ENCODE results near the gene XIRP1.

Gene XIRP1

DNA sequence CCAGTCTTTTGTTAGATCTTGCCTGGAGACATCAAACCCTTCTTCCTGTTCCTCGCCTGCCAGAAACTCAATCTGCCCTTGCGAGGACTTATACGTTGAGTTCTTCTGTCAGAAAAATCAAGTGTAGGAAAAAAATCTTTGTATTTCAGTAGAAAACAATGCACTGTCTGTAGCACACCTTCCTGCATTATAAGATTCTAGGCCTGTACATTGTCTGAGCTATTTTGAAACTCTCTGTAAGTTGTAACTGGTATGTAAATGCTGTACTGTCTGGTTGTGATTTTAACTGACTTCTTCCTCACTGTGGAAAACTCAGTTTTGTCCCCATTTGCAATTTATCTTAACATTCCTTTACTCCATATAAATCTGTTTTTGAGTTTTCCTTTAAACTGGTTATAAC, 17.7 kb upstream of the XIRP1 start:
- DNase-seq (ENCODE audit: low read depth, low spot score): no peak

DNA sequence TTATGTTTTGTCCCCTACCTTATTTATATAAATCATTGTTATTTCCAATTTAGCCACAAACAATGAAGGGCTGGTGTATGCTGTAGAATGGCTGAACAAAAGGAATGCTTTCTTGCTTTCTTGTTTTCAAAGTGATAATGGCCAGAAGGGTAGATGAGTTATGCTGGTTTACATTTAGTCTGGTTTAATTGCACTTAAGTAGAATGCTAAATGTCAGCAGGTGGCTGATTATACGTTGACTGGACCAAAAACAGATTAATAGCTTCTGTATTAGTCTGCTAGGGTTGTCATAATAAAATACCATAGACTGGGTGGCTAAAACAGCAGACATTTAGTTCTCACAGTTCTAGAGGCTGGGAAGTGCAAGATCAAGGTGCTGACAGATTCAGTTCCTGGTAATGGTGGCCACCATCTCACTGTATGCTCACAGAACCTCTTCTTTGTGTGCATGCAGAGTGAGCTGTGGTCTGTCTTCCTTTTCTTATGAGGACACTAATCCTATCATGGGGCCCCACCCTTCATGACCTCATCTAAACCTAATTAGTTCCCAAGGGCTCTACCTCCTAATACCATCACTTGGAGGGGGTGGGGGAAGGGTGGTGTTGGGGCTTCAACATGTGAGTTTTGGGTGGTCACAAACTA, 17.1 kb upstream of the XIRP1 start:
- DNase-seq (ENCODE audit: low read depth, low spot score): no peak

DNA sequence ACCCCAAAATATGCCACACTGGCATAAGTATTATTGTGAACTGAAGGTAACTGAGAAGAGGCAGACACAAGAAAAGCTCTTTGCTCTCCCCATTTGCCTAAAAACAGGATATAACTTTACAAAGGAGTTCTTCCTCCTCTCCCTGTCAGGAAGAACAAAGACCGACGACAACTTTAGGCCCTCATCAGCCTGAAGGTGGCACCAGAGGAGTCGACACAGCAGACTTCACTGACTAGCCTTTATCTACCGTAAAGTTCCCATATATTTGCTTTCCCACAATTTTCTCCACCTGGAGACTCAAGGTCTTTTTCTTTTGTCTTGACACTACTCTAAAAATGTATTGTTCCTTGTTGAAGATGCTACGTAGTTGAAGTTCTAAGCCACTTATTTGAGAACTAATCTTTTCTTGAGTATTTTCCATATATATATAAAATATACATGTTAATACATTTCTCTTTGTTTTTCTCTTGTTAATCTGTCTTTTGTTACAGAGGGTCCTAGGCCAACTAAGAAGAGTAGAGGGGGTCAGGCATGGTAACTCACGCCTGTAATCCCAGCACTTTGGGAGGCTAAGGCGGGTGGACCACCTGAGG, 16.2 kb upstream of the XIRP1 start:
- no peak for DNase-seq (ENCODE audit: low read depth, low spot score)

DNA sequence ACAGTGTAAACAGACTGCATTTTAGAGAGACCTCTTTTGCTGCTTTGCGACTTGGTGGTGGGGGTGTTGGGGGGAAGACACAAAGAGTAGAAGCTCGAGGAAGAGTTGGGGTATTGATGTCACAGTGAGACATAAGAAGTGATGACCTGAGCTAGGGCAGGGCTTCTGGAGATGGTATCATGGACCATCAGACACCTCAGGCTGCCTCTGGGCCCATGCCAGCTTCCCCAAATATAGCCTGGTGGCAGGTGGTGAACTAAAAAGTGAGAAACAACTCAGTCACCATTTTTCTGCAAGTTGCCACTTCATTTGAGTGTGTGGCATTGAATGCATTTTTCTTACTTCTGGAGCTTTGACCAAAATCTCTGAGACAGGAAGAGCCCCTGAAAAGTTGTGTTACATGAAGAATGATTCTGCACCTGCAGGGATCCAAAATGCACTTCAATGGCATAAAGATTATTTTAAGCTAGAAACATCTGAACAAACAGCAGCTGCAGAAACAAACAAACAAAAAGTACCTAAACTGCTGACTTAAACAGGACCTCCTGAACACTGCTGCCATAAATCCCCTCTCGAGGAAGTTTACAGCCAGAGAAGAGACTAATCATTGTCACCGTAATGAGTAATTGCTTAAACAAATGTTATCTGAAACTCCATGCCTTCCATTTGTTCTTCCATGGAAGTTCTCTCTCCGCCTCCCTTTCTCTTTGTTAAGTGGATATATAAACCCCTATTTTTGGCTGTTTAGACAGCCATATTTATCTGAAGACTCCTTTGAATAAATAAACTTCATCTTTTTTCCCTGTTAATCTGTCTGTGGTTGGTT, 15.2 kb upstream of the XIRP1 start:
- DNase-seq (ENCODE audit: low read depth, low spot score): no peak

DNA sequence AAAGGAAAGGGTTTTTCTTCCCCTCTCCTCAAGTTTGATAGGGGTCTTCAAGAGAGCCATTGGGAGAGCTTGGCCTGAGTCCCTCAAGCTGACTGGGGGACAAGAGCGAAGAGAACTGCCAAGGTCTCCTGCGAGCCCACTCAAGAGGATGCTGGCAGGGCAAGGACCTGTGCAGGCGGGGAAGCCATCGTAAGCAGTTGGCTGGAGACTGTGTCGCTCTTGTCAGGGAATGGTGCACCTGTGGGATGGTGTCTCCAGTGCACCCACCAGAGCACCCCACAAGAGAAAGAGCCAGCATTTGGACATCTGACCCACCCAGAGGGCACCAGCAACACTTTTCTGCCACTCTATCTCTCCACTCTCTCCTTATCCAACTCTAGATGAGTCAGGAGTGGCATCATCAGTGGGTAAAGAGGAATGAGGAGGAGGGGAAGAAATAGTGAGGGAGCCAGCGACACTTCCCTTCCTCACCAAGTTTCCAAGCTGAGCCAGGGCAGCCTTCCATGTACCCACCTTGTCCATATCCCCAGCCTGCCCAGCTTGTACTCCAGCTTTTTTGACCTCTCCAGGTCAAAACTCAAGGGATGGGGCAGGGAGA, 13.6 kb upstream of the XIRP1 start:
- DNase-seq (ENCODE audit: low read depth, low spot score): no peak

DNA sequence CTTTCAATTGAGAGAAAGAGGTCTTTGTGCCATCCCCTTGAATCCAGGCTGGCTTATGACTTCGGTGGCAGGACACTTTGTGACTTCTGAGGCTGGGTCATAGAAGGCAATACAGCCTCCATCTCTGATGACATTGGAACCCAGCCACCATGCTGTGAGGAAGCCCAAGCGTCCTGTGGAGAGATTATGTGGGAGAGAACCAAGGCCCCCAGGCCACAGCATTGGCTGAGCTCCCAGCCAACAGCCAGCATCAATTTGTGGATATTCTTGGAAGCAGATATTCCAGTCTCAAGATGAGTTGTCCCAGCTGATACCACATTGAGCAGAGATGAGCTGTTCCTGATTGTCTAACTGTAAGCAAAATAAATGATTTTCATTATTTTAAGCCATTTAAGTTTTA, 12.7 kb upstream of the XIRP1 start:
- DNase-seq (ENCODE audit: low read depth, low spot score): no peak

DNA sequence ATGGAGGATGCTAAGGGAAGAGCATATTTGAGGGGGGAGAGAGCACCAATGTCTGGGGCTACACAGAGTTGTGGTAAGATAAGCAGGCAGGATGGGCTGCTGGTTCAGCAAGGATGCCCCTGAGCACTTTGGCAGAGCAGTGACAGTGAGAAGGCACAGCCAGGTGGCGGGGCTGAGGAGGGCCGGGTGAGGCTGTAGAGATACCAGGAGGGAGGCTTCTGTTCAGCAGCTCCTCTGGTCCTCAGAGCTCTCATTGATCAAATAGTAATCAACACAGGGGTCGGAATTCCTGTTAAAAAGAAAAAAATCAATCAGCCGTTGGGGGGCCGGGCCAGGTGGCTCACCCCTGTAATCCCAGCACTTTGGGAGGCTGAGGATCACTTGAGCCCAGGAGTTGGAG, 11.5 kb upstream of the XIRP1 start:
- DNase-seq (ENCODE audit: low read depth, low spot score): no peak

DNA sequence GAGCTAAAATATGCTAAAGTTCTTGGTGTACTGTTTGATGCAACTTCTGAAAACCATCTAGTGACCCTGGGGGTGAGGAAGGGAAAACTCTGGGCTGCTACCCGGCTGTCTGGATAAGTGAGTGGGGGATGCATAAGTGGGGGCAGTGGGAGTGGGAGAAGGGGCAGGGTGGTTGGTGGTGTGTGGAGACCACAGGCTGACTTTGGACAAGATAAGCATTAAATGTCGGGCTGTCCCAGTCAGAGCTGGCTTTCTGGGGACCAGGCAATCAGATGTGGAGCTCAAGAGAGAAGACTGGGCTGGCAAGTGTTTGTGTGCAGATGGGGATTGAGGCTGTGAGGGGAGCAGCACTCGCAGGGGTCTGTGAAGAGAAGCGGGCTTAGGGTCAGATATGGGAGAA, 11.0 kb upstream of the XIRP1 start:
- no peak for DNase-seq (ENCODE audit: low read depth, low spot score)

DNA sequence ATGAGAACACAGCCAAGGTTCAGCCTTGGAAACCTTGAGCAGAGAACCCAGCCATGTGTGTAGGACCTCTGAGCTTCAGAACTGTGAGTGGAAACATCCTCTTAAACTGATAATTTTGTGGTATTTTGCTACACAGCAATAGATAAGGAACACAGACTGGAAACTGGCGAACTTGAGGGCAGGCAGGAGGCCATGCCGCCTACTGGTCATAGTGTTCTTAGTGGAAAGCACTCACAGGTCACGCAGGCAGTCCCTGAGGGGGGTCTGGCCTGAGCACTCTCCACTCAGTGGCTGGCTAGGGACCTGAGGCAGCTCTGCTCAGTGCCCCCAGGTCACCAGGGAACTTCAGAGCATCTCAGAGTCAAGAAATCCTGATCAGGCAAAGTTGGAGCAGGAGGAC, 9.7 kb upstream of the XIRP1 start:
- DNase-seq (ENCODE audit: low read depth, low spot score): no peak

DNA sequence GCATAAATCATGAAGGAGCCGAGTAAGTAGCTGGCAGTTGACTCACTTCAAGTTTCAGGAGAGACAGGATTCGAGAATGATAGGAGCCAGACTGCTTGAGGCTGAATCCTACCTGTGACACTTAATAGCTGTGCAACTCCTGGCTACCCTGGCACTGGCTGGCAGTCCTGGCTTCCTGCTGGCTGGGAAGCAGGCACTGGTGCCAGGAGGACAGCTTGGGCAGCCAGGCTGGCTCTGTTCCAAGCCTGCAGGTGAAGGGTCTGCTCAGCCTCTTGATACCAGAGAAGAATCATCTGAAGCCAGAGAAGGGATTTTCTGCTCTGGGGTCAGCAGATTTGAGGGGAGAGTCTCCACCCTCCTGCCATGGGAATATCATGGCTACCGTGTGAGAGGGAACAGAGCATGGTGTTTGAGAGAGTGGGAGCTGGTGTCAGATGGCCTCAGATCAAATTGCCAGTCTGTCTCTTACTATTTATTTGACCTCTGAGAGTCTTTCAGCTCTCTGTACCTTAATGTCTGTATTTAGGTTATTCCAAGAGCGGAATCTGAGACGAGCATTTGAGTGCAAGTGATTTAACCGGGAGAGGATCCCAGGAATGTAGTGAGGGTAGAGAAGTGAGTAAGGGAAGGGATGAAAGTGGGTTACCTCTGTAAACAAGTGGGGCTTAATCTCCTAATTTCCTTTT, 4.4 kb upstream of the XIRP1 start:
- no peak for DNase-seq (ENCODE audit: low read depth, low spot score)

DNA sequence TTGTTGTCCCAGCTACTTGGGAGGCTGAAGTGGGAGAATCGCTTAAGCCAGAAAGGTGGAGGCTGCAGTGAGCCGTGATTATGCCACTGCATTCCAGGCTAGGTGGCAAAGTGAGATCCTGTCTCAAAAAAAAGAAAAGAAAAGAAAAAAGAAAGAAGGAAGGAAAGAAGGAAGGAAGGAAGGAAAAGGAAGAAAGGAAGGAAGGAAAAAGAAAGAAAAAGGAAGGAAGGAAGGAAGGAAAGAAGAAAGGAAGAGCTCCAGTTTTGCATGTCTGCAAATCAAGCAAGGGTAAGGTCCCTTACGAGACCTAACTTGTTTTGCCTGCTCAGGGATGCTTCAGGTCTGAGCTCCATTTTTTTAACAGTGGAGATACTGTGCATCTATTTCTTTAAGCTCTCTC, 3.6 kb upstream of the XIRP1 start:
- DNase-seq (ENCODE audit: low read depth, low spot score): no peak

DNA sequence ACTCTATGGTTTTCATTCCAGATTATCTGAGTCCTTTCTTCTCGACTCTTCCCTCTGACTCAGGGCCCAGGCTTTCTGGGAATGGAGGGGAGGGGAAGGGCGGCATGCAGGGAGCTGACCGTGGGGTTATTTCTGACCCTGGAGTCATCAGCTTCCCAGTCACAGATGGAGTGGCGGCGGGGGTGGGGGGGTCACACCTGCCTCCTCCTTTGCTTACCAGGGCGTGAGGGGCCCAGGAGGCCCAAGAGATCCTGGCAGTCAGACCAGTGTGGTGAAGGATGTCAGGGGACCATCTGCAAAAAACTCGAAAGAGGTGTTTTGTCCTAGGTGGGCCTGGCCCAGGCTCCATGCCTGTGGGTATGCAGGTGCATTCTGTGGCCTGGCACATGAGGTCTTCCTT, 996 bp upstream of the XIRP1 start:
- no peak for DNase-seq (ENCODE audit: low read depth, low spot score)

DNA sequence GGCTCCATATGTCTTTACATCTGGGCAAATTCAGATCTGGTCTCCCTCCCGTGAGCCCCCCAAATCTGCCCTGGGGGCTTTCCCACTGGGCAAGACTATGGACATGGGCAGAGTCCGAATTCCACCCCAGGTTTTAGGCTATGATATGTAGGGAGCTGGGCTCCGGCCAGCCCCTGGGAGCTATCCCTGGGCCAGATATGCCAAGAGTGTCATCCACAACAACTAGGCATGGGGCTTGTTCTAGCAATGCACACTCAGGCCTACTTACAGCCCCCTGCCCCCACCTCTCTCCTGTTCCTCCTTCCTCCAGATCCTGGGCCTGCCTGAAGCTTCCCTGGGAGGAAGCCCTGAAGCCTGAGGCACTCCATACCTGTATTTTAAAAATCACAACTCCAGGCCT, 622 bp downstream of the XIRP1 start:
- DNase-seq (ENCODE audit: low read depth, low spot score): no peak

DNA sequence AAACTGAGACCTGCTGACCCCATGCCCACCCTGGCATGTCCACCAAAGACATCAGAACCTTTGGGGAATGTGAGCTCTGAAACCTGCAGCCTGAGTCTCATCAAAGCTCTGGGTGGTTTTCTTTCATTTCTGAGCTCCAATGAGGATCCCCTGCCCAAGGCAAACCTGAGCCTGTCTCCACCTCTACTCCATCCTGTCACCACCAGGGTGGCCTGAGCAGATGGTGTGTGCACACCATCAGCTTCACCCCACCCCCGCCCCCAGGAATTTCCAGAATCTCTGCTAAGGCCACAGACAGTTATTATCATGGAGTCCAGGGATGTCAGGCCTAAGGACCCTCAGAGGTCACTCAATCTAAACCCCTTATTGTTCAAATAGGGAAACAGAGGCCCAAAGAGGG, 1.3 kb downstream of the XIRP1 start:
- no peak for DNase-seq (ENCODE audit: low read depth, low spot score)

DNA sequence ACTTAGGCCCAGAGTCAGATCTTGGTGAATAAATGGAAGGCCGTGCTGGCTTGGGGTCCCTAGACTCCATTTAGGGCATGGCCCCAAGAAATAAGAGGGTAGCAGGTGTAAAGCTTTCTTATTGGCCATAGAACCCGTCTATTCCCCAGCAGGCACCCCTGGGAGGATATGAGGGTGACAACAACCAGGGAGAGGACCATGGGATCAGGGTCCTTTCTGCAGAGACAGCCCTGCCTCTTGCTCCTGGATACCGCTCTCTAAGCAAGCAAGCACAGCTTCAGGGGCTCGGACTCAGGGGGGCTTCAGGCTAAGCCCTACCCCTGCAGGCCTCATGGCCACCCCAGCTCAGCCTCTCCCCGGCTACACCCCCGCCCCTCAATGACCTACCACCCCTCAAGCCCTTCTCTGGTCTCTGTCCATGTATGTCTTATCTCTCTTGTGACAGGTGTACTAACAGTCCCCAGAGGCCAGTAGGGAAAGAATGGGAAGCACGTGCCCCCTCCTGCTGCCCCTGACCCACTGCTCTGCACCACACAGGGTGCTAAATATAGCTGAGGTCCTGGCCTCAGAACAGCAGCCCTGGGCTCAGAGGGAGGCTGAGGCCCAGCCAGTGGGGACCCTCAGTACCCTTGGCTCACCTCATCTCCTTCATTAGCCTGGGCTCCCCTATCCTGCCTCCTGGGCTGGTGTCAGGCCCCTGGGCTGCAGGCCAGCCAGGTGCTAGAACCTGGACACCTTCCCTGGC, 1.9 kb downstream of the XIRP1 start:
- DNase-seq (ENCODE audit: low read depth, low spot score): no peak

DNA sequence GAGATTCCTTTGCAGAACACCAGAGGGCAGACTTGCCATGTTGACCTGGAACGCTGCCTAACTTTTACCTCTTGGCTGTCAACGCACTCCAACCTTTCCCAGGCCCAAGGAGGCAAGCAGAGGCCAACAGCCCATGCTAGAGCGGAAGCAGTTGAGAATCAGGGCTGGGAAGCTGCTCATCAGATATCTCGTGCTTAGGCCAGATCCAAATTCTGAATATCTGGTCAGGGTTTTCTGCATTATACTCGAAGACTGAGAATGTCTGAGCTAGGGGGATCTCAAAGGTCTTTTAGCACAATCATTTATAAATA, 2.5 kb downstream of the XIRP1 start:
- DNase-seq (ENCODE audit: low read depth, low spot score): no peak

DNA sequence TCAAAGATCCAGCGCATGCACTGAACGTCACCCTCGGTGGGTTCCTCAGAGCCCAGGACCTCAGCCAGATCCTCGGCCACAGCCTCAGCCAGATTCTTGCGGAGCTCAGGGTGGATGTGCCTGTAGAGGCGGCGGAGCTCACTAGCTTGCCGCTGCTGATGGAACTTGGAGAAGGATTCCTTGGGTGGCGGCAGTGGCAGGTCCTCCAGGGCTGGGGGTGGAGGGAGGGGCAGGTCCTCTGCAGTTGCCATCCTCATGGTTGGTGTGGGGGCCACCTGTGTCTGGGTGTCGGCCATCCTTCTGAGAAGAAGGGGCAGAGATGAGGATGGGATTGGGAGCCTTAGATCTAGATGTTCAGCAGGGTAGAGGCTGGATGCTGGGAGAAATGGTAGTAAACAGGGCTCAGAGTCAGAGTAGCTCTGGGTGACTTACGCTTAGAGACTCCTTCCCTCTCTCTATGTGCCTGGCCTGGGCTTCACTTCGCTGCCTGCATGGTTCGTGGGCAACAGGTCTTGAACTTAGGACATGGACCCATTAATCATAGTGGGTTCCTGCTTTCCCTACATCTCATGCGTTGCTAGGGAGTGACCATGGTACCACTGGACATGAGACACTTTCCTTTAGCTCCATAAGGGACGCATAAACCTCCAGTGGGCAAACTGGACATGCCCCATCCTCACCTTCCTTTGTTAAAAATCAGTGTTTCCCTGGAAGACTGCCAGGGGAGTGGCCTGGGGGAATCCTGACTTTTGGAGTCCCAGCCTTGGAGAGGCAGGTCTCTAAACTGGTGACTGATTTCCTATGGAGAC, 3.0 kb downstream of the XIRP1 start:
- no peak for DNase-seq (ENCODE audit: low read depth, low spot score)

DNA sequence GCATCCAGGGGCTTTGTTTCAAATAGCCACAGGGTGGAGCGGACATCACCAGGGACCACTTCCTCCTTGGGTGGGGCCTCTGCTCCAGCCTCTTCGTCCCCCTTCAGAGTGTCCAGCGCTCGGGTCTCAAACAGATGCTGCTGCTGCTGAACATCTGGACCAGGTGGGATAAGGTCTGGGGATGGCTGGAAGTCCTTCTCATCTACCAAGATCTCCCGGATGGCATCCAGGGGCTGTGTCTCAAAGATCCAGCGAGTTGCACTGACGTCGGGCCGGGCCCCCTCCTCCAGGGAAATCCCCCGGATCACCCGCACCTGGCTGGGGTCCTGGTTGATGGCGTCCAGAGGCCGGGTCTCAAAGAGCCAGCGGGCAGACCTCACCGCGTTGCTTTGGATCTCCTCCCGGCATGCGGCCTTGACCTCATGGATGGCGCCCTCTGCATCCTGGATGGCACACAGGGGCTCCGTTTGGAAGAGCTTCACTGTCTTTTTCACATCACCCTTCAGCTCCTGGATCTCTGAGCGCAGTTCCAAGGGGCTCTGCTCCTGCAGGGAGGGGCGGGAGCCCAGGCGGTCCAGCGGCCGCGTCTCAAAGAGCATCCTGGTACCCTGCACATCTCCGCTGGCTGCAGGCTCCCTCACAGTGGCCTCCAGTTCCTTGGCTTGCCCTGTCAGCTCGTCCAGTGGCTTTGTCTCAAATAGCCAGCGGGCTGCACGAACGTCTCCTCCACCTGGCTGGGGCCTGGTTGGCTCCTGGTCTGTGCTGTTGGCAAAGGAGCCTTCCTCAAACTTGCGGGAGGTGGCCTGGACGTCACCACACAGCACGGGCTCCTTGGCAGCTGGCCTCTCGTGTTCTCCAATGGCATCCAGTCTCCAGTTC, 3.9 kb downstream of the XIRP1 start:
- DNase-seq (ENCODE audit: low read depth, low spot score): no peak

DNA sequence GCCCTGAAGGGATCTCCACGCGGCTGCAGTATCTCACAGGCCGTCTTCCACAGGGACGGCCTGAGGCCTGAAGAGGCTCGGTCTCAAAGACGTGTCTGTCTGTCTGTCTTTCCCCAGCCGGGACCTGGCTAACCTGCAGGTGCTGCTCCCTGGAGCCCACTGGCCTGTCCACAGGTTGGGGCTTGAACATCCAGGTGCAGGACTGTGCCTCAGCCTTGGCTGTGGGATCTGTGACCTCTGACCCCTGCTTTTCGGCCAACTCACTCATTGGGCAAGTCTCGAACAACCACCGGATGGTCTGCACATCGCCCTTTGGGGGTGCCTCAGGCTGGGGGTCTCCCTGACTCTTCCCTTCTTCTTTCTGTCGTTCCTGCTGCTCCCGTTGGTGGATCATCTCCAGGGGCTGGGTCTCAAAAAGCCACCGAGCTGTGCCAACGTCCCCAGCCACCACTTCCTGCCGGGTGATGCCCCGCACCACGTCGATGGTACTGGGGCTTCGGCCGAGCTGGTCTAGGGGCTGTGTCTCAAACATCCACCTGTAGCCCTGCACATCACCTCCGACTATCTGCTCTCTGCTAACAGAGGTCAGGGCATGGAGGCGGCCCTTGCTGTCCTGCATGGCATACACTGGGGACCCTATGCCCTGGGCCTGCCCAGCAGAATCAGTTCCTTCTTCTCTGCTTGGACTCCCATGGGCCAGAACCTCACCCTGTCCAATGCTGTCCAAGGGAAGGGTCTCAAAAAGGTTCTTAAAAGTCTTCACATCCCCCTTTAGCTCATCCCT, 4.8 kb downstream of the XIRP1 start:
- DNase-seq (ENCODE audit: low read depth, low spot score): no peak
